LNCaP clone FGC (cell line): ENCODE measurements around the gene ZNF175.

Source experiments
- DNase-seq: peaks from one replicate; pipeline ENCODE4 v3.0.0-alpha.2; 2011; ENCODE audit warnings: low read depth
- H3K4me3 ChIP-seq: 2 replicates; pipeline ENCODE4 v1.5.1; 2011; ENCODE audit warnings: mild to moderate bottlenecking, low read depth, low read length, control low read depth
- CTCF ChIP-seq: IDR thresholded peaks from 2 replicates; pipeline ENCODE4 v1.5.1; 2012; ENCODE audit warnings: mild to moderate bottlenecking; ENCODE audit not compliant: control insufficient read depth, insufficient read depth; ENCODE audit errors: extremely low read depth

The ZNF175 gene

GRCh38 chr19:51589511-51589910 is 18.4 kb downstream of the ZNF175 start:
- no peak for DNase-seq
- H3K4me3 ChIP-seq = no peak overlapping the region
- TF ChIP-seq CTCF = no peak

DNA sequence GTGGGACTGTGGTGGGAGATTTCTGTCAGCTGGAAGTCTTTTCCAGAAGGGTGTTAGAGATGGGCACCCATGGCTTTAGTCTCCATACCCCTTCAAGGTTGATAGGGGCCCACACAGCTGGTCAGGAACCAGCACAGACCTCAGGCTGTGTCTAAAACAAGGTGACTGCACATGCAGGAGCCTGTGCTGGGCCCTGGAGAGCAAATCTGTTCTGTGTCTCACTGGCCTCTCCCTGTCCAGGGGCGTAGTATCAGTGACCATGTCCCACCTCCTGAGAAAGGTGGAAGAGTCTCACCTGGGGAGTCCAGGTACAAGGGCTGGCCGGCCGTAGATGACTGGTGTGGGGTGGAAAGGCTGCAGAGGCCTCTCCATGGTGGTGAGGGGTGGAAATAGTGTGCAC is 19.4 kb downstream of the ZNF175 start:
- DNase-seq = no peak
- H3K4me3 ChIP-seq = no peak overlapping the region
- TF ChIP-seq CTCF = no peak

GRCh38 chr19:51592521-51592920 is 21.4 kb downstream of the ZNF175 start:
- DNase-seq = no peak
- TF ChIP-seq CTCF = no peak
- no peak overlapping the region for H3K4me3 ChIP-seq

GRCh38 chr19:51593138-51593890 is 22.2 kb downstream of the ZNF175 start:
- TF ChIP-seq CTCF = no peak
- no peak for DNase-seq
- peak overlapping the region; percentile 91 for H3K4me3 ChIP-seq

- DNase-seq = peak; percentile 94
- no peak for TF ChIP-seq CTCF
- H3K4me3 ChIP-seq = peak overlapping the region; percentile 91
Observed at GRCh38 chr19:51593969-51594773, 23.1 kb downstream of the ZNF175 start.

DNA sequence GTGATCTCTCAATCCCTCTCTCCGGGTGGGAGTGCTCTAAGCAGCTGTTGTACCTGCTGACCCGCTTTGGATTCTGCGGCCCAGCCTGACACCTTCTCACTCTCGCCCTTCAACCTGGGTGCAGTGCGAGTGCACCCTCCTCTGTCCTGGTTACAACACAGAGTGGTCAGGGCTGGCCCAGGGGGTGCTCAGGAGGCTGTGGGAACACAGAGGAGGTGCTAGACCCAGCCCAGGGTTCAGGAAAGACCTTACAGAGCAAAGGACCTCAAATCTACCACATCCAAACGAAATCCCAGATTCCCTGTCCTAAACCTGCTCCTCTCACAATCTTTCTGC is 23.7 kb downstream of the ZNF175 start:
- H3K4me3 ChIP-seq = peak overlapping the region; percentile 91
- no peak for DNase-seq
- no peak for TF ChIP-seq CTCF
